ENCODE measurements around the gene UNKL. TPM values are rescaled to one million over a fixed set of nuclear protein-coding genes. Genes with fewer than 3 reads are reported as not detected.

The UNKL gene
- 5.3 and 9.3 TPM in 2 replicates for total RNA-seq

GRCh38 chr16:1414532-1415260 is at the start of gene UNKL:
Gene UNKL (minus strand): TSS chr16:1414704. CDS start chr16:1414691, 13 bp downstream.

GRCh38 chr16:1443980-1444729 is 29.7 kb upstream of the UNKL start, which contains the start of gene CCDC154:
Gene CCDC154 (minus strand): TSS chr16:1444556. CDS start chr16:1444322, 234 bp downstream.

GRCh38 chr16:1430759-1431496 is 16.4 kb upstream of the UNKL start, which contains the start of gene PERCC1:
Gene PERCC1 (plus strand): TSS chr16:1431078. CDS start chr16:1432594, 1,516 bp downstream.

GRCh38 chr16:1351582-1352362 is 62.7 kb downstream of the UNKL start, which contains the start of the genes GNPTG and TSR3:
Gene GNPTG (plus strand): TSS chr16:1351931. CDS start chr16:1351966, 35 bp downstream.
Gene TSR3 (minus strand): TSS chr16:1351878. CDS start chr16:1351804, 74 bp downstream.

GRCh38 chr16:1333149-1333812 is 81.2 kb downstream of the UNKL start, which contains the start of gene BAIAP3:
Gene BAIAP3 (plus strand): TSS chr16:1333645. CDS start chr16:1338550, 4,905 bp downstream.

Other genes starting within 250 kb of the UNKL start
- gene TPSG1, start 189.4 kb downstream of the UNKL start, total RNA-seq = not detected in 2 replicates
- not detected in 2 replicates for gene TPSB2, start 184.5 kb downstream of the UNKL start, total RNA-seq
- gene TPSAB1, start 174.0 kb downstream of the UNKL start, total RNA-seq = not detected in 2 replicates
- gene TPSD1, start 158.6 kb downstream of the UNKL start, total RNA-seq = not detected in 2 replicates
- gene UBE2I, start 105.1 kb downstream of the UNKL start, total RNA-seq = 68.8 and 72.0 TPM in 2 replicates
- gene BAIAP3, start 81.1 kb downstream of the UNKL start, total RNA-seq = 0.21 TPM in 1 of 2 replicates, not detected in the other
- 108 and 192 TPM in 2 replicates for gene TSR3, start 62.8 kb downstream of the UNKL start, total RNA-seq
- gene GNPTG, start 62.8 kb downstream of the UNKL start, total RNA-seq = 23.6 and 24.6 TPM in 2 replicates
- gene UQCC4, start 6.0 kb upstream of the UNKL start, total RNA-seq = 25.5 and 26.0 TPM in 2 replicates
- not detected in 2 replicates for gene PERCC1, start 16.4 kb upstream of the UNKL start, total RNA-seq
- gene CCDC154, start 29.9 kb upstream of the UNKL start, total RNA-seq = not detected in 2 replicates
- 15.7 and 39.3 TPM in 2 replicates for gene CLCN7, start 60.3 kb upstream of the UNKL start, total RNA-seq
- gene PTX4, start 74.2 kb upstream of the UNKL start, total RNA-seq = not detected in 2 replicates
- gene TELO2, start 78.7 kb upstream of the UNKL start, total RNA-seq = 17.4 and 18.9 TPM in 2 replicates
- 0.23 and 0.35 TPM in 2 replicates for gene TMEM204, start 119.0 kb upstream of the UNKL start, total RNA-seq
- gene IFT140, start 197.4 kb upstream of the UNKL start, total RNA-seq = 8.3 and 8.4 TPM in 2 replicates
- gene CRAMP1, start 197.7 kb upstream of the UNKL start, total RNA-seq = 5.1 and 8.2 TPM in 2 replicates

Measured in airway epithelial cell (primary cell).